NCI-H146 (cell line): ENCODE measurements around the gene SRXN1.

Source experiments
- DNase-seq: peaks from one replicate; lab custom pipeline; 2025; lab: John Stamatoyannopoulos, UW

The SRXN1 gene

DNA sequence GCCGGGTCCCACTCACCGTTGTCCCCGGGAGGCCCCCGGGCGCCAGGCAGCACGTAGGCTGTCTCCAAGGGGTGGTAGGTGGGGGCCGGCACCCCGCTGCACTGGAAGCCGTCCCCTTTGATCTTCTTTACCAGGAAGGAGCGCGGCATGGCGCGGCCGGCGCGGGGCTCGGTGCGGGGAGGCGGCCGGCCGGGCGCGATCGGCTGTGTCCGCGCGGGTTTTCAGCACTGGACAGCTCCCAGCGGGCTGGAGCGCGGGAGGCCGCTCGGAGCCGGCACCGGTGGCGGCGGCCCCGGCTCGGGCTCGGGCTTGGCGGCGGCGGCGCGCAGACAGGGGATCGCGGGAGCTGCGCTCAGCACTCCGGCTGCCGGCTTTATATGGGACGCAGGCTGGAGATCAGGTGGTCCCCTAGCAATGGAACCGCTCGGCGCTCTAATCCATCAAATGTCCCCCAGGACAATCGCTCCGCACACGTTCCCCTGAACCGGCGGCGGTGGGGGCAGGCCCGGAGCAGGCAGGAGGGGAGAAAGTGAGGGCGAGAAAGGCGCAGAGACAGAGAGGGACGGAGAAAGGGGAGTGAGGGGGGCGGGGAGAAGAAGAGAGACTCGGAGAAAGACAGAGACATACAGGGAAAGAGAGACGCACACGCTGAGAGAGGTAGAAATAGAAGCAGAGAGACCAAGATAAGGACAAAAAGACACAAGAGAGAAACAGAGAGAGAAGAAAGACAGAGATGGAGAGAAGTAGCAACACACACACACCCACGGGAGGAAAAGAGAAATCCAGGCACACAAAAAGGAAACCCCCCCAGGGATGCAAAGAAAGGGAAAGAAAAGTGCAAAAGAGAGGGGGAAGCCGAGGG lies 22.7 kb upstream of the SRXN1 start, which contains the start of gene SCRT2:
Gene SCRT2, minus strand, starts transcription at position 350 of the 862 bp plus-strand sequence. Its CDS starts 201 bp downstream, at position 149.
- DNase-seq, result peak; percentile 25

DNA sequence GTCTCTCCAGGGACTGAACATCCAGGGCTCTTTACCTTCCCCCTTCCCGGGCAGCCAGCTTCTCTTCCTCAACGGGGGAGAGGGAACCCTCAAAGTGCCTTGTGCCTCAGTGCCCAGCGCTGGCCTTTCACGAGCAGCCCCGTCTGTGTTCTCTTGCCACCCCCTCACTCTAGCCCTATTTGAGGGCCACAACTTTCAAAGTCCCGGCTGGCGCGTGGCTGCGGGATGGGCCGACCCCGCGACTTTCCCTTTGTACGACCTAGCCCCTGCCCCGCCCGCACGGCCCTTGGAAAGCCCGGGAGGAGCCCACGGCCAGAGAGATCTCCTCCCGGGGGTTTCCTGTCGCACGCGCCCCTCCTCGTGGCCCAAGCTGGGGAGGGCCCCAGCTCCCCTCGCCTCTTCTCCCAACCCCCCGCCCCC lies 22.0 kb upstream of the SRXN1 start:
- DNase-seq, result no peak

DNA sequence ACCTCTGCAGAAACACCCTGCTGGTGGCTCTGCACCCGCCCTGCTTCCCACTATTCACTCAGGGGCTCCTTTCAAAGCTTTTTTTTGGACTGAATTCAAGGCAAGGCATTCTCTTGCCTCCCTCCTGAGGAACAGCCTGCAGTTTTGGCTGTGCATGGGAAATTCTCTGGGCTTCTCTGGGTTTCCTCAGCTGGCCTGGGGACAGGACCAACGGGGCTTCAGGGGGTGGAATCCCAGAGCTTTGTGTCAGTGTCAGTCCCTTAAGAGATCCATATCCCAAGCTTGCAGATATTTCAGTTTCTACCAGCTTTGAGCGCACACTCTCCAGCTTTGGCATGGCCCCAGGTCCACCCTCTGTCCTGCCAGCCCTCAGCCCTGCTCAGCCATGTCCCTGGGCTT lies 20.6 kb upstream of the SRXN1 start:
- DNase-seq, result no peak

DNA sequence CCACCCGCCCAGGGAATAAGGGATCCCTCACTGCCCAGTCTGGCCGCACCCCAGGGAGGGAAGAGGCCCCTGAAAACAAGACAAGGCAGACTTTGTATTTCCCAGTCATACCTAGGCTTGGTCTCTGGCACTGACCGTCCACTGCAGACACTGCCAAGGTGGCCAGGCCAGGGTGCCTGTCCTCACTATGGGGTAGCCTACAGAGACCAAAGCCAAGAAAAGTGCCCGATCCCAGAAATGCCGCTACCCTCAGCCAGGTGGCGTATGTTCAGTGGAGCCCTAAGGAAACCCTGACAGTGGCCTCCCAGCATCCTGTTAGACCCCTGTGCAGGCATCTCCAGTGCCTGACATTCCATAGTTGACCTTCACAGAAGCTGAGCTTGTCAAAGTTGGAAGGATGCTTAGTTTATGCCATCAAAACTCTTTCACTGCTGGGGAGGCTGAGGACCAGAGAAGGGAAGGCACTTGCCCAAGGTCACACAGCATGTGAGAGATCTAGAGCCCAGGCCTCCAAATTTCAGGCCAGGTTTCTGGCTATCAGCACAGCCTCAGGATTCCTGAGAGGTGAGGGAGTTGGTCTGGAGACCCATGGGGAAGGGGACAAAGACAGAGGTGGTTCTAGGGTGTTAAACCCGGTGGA lies 20.1 kb upstream of the SRXN1 start:
- DNase-seq, result no peak

DNA sequence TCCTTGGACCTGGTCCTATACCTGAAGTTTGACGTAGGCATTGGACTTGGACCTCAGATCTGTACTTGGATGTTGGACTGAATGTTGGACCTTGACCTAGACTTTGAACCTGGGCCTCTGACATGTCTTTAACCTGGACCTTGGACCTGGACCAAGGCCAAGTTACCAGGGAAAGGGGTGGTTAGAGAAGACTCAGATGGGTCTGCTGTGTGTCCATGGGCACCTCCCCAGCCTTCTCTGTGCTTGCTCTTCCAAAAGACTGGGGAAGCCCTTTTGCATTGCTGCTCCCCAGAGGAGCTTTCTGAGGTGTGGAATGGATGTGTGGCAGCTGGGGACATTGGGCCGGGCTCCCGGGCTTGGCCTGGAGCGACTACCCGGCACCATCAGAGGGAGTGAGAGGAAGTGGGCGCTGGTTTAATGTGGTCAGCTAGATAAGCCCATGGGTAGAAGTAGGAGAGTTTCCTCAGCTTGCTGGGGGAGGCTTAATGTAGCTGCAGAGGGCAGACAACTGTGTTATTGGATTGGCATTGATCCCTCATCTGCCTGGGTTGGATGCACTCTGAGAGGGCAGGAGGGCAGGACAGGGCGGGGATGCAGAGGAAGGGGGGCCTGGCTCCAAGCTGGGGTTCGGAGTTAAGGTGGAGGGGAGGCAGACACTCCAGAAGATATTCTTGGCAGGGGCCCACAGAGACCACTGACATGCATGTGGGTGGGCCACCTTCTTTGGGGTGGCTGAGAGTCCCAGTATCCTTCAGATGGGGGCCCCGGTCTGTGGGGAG lies 18.4 kb upstream of the SRXN1 start:
- no peak for DNase-seq

DNA sequence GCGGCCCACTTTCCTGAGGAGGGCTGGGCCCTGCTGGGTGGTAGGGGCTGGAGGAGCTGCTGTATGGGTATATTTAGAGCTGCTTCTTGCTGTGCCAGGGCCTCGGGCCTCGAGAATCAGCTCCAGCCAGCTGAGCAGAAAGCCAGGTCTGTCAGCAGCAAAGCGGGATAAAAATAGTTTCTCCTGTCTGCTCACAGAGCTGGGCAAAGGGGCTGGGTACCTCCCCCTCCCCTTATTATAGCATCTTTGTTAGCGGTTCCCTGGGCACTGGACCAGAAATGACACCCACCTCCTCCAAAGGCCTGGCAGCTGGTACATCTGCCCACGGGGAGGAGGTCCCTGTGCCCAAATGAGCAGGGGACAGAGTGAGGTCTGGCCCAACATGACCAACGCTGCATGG lies 16.6 kb upstream of the SRXN1 start:
- no peak for DNase-seq

DNA sequence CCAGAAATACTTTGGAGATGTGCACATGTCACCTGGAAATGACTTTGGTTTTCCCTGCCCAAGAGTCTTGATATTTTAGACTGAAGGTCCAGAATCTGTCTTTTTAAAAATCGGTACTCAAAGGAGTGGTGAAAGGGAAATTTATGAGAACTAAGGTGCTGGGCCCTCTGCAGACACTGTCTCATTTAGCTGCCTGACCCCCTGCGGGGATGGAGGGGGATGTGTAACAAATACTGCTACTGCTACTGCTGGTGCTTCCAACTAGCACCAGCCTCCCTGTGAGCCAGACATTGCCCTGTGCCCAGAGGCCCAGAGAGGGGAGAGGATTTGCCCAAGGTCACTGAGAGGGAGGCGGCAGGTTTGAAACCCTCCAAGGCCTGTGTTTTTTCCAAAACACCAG lies 15.6 kb upstream of the SRXN1 start:
- no peak for DNase-seq

DNA sequence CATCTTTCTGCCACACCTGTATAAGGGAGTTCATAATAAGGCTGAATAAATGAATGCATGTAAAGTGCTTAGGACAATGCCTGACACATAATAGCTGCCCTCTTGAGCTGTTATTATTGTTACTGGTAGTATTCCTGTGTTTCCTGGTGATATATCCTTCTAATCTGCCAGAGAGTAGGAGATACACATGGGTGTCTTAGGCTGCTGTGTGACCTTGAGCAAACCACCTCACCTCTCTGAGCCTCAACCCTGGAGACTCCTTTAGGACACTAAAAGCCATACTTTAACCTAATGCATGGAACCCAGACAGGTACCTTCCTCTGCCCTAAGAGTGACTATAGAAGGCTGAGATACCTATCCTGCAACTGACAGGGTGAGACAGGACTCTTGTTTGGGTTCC lies 15.1 kb upstream of the SRXN1 start:
- DNase-seq, result no peak

DNA sequence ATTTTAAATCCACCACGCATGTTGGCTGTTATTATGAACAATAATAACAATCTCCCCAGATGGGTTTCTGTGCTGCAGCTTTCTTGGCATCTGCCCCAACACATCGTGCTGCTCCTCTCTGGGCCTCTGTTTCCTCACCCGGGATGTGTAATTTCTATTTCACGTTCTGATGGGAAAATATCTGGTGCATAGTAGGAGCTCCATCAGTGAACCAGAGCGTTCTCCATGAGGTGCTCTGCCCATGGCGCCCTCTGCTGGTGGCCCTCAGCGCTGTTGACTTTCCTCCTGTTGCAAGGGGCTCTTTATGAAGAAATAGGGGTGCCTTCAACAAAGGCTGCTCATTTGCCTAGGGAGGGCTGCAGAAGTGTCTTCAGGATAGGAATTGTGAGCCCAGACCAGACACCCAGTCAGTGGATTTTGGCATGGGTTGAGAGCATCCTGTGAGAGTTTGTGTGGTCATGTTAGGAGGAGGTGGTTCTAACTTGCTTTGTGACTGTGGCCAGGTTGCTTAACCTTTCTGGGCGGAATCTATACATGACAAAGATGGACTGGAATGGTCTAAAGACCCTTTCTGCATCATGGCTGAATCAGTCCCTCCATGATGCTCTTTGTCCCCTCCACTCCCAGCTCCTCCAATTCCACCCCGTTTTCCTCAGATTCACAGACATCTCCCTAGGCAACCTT lies 14.5 kb upstream of the SRXN1 start:
- DNase-seq, result peak; percentile 10

DNA sequence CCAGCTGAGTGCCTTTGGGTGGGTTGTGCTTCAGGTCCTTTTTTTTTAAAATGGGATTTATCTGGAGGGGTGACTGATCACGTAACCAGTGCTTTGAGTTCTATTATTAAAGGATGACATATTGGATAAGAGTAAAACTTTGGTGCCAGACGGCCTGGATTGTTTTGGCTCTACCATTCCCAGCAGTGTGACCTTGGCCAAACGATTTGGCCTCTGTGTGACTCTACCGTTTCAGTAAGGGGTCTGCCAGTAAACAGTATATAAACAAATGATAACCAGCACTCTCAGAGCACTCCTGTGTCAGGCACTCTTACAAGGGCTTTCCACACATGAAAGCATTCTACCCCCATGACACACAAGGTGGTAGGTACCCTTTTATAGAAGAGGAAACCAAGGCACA lies 13.9 kb upstream of the SRXN1 start:
- DNase-seq, result no peak

DNA sequence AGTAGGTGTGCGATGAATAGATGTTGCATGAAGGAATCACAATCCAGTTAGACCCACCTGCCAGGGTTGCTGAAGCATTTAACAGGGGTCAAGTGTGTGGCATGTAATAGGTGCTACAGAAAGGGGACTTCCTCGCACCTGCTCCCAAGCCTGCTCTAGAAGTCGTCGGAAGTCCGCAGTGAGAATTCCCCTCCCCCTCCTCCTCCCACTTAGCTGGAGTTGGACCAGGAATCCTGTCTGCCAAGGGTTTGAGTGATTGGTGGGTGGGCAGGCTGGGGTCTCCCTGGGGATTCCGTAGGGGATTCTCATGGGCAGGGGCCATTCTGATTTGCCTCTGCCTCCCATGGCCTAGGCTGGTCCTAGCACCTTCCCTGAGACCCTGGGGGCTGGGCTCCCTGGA lies 12.3 kb upstream of the SRXN1 start:
- peak; percentile 21 for DNase-seq

DNA sequence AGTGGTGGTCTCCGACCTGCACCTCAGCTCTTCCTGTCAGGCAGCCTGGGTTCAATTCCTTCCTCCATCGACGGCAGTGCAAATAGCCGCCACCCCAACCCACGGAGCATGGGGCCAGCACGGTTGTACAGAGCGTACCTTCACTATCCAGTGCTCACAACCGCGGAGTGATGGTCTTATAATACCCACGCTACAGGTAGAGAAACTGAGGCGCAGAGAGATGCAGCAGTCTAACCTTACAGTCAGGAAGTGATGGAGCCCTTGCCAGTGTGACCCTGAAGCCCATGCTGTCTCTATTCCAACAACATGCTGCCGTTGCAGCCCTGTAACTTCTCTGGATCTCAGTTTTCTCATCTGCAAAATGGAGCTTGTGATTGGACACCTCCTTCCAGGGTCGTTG lies 11.6 kb upstream of the SRXN1 start:
- no peak for DNase-seq

DNA sequence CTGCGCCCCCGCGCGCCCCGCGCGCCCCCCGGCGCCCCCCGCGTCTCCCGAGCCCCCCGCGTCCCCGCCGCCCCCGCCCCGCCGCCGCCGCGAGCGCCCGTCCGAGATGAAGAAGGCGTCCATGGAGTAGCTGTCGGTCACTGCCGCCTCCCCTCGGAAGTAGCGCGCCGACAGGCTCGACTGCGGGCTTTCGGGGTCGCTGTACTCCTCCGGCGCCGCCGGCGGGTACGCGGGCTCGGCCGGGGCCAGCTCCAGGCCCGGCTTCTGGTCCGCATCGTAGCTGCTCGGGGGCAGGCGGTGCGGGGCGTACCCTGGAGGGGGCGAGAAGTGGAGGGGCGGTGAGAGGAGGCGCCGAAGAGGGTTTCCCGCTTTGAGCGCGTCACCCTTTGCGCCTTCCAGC lies 11.2 kb upstream of the SRXN1 start:
- no peak for DNase-seq

DNA sequence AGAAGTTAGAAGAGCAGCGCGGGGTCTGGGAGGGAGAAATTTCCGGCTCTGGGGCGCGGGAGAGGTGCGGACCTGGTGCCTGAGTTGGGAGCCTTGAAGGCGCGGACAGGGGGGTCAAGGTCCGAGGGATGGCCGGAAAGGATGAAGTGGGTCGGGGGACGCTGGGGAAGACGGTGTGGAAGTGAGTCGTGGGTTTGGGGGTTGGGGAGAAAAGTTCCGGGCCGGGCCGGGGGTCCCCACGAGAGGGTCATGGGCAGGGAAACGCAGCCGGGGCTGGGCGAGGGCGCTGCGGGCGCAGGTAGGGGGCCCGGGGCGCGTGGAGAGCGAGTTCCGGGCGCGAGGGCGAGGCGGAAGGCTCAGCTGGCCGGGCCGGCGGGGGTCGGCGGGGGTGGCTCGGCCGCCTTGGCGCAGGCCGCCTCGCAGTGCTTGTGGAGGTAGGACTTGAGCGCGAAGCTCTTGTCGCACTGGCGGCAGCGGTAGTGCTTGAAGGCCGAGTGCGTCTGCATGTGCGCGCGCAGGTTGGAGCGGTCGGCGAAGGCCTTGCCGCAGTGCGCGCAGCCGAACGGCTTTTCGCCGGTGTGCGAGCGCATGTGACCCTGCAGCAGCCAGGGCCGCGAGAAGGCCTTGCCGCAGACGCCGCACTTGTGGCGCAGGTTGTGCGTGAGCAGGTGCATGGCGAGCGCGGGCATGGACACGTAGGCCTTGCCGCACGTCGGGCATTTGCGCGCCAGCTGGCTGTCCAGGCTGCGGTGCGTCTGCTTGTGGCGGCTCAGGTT lies 10.5 kb upstream of the SRXN1 start:
- peak; percentile 16 for DNase-seq

DNA sequence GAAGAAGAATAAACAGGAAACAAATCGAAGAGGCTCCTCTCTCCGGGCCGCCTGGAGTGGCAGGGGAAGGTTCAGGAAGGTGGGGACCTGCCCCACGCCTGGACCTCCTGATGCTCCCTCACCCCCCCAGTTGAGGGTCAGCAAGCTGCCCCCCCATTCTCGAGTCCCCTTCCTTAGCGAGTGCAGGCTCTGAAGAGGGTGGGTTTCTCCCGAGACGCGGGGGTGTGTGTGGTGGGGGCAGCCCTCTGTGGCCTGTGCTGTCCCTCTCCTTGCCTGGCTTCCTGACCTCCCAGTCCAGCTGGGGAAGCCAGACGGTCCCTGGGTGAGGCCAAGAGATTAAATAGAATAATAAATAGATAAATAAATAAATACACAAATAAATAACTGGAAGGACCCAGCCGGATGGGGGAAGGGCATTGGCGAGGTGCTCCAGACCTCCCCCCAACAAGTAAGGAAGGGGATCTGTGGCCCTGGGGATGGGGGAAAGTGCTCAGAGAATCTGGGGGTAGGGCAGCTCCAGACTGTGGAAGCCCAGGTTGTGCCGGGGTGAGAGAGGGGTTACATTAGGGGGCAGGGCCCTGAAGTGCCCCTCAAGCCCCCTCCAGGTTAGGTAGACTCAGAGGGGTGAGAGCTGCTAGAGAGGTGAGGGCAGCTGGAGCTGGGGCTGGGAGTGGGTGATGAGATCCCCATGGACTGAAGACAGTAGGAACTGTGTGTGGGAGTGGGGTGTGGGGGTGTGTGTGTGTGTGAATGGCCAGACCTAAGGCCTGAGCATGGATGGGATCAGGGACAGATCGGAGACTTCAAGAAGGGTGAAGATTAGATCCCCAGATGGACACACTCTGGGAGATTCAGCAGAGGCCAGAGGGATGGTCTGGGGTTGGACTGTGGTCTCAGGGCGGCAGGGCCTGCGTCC lies 9.5 kb upstream of the SRXN1 start:
- DNase-seq, result no peak

DNA sequence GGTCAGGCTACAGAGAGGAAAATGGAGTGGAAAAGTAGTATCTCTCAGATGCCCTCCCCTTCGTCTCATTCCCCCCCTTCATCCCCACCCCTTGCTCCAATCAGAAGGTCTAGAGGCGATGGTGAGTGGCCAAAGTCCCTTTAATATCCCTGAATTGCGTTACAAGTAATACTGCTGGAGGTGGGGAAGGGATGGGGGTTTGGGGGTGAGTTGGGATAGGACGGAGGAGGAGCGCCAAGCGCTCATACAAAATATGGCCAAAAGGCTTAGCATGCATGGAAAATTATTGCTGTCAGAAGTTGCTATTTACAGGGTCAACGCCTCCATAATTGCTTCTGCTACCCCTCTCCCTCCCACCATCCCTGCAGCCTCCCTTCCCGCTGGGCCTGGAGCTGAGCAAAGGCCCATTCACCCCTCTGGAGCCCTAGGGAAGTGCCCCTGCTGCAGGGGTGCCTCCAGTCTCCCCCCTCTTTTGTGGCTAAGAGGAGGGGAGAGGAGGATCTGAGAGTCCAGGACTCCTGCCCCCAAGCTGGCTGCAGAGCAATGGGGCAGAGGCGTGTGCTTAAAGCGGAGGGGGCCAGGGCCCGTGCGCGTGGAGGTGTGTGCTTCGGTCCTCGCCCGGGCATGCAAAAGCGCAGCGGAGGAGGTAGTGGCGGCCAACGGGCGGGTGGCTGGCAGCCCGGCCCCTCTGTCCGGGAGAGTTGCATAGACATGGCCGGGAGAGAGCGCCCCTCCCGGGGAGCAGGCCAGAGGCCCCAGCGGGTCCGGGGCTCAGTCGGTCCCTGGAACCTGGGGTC lies 8.7 kb upstream of the SRXN1 start:
- DNase-seq, result no peak

DNA sequence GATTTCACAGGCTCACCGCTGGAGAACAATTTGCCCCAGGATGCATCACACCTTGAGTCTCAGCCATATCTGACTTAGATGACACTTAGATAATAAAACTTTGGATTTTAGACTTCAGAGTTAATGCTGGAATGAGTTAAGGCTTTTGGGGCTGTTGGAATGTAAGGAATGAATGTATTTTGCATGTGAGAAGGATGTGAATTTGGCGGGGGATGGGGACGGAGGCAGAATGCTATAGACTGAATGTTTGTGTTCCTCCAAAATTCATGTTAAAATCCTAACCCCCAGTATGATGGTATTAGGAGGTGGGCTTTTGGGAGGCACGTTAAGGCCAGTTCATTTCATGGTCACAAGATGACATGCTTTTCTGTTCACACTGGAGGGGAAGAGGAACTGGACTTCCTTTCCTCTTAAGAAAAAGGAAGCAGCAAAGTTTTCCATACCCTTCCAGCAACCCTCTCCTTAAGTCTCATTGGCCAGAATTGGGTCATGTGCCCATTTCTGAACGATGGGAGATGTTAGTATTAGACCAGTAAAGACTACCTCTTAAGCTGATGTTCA lies 5.8 kb upstream of the SRXN1 start:
- DNase-seq, result no peak

DNA sequence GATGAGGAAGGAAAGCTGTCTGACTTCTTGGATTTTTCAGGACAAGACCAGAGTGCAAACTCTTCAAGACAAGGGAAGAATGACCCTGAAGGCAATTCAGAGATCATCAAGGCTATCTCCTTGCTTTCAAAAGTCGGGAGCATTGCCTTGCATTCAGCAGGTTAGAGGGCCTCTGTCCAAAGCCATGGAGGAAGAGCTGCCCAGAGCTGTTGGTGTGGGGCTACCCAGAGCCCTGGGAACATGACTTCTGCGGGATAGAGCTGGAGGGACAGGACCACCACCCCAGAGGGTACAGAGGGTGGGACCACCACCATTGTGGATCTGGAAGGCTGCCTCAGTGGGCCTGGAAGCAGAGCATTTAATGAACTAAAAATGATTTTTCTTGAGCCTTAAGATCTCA lies 5.2 kb upstream of the SRXN1 start:
- no peak for DNase-seq
